ENCODE results near the gene PDSS1. TPM values are rescaled to one million over a fixed set of nuclear protein-coding genes. Genes with fewer than 3 reads are reported as not detected.

The PDSS1 gene
- polyA plus RNA-seq, 1 of the 3 experiments (the other 2 are of a cell fraction): 14.9 TPM

DNA sequence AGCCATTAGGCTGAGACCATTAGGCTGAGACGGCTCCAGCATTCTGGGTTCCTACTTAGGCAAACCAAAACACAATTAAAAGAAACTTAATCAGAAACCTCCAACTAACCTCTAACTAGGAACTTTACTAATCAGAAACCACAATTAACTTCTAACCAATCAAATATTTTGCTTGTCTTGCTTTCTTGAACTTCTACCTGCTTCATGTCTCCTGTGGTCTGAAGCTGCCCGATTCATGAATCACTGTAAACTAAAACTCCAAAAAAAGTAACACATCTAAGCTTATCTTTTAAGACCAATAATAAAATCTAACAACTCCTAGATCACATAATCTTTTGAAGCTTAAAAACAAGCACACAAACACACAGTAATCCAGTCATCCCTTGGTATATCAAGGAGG, 76.1 kb downstream of the PDSS1 start:
- H3F3A ChIP-seq (replicated peaks; ENCODE audit: insufficient read depth): no peaks in the 10 kb centered on the region

GRCh38 chr10:26776258-26776657, 78.8 kb downstream of the PDSS1 start:
- H3K27me3 ChIP-seq (ENCODE audit: insufficient read depth): no peaks in the 10 kb centered on the region
- H2AFZ ChIP-seq (ENCODE audit: low read depth): no peak overlapping the region
- TF ChIP-seq, protein P1, sequence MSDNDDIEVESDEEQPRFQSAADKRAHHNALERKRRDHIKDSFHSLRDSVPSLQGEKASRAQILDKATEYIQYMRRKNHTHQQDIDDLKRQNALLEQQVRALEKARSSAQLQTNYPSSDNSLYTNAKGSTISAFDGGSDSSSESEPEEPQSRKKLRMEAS (IDR thresholded peaks at IDR 0.05; ENCODE audit: low read depth): no peak
- TF ChIP-seq, protein P2, sequence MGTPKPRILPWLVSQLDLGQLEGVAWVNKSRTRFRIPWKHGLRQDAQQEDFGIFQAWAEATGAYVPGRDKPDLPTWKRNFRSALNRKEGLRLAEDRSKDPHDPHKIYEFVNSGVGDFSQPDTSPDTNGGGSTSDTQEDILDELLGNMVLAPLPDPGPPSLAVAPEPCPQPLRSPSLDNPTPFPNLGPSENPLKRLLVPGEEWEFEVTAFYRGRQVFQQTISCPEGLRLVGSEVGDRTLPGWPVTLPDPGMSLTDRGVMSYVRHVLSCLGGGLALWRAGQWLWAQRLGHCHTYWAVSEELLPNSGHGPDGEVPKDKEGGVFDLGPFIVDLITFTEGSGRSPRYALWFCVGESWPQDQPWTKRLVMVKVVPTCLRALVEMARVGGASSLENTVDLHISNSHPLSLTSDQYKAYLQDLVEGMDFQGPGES (IDR thresholded peaks at IDR 0.05; ENCODE audit: low read depth, low read length): no peak
- no peak for TF ChIP-seq MEF2A (IDR thresholded peaks at IDR 0.05; ENCODE audit: borderline replicate concordance, low read depth)
- no peak overlapping the region for H3K4me3 ChIP-seq (ENCODE audit: low read depth in 2 of 2, low read length in 1 of 2)
- no peaks in the 10 kb centered on the region for H3K36me3 ChIP-seq (replicated peaks in 1 of 2; ENCODE audit: control insufficient read depth in 1 of 2, insufficient read depth in 2 of 2, low read length in 1 of 2)
- H3K9ac ChIP-seq: no peak overlapping the region
- H3K79me2 ChIP-seq (ENCODE audit: insufficient read depth): peaks cover 90% of the 10 kb centered on the region
- no peaks in the 10 kb centered on the region for H3K9me3 ChIP-seq
- H4K20me1 ChIP-seq (ENCODE audit: insufficient read depth): peaks cover 32% of the 10 kb centered on the region
- no peak overlapping the region for H3K4me2 ChIP-seq
- 93% methylated on average over 1 of the region's 1 CpG for WGBS (ENCODE audit: low lambda C conversion rate)
- ChIA-PET CTCF (interaction anchor here (1.5 kb wide), 1 partner anchor 21 kb away, joined by 3 read pairs; no protein-coding TSS in a partner anchor), POLR2A (no interaction called here)
- peaks cover 0 to 7% of the 10 kb centered on the region in 2 experiments; a peak in 1 of 4 replicates for H3K4me1 ChIP-seq (ENCODE audit: control insufficient read depth in 1 of 2, insufficient read depth in 2 of 2, low read depth in 1 of 2, low read length in 1 of 2)
- H3K27ac ChIP-seq (ENCODE audit: low read depth in 2 of 2, low read length in 1 of 2): no peak overlapping the region
- H3K9me2 ChIP-seq: no peaks in the 10 kb centered on the region
- peaks cover 5% of the 10 kb centered on the region for H3F3A ChIP-seq (replicated peaks; ENCODE audit: insufficient read depth)
- DNase-seq: no peak

More for the DNA sequence above, 76.1 kb downstream of the PDSS1 start:
- ChIA-PET POLR2A (no interaction called here), CTCF (interaction anchor here (1.5 to 2.9 kb wide), 2 partner anchors 47 to 108 kb away, joined by 3 to 12 read pairs; no protein-coding TSS in a partner anchor)
- no peak overlapping the region for H3K4me3 ChIP-seq (ENCODE audit: low read depth in 2 of 2, low read length in 1 of 2)
- peaks cover 3 to 4% of the 10 kb centered on the region in 2 experiments for H3K36me3 ChIP-seq (replicated peaks in 1 of 2; ENCODE audit: control insufficient read depth in 1 of 2, insufficient read depth in 2 of 2, low read length in 1 of 2)
- H3K9me3 ChIP-seq: no peaks in the 10 kb centered on the region
- no peaks in the 10 kb centered on the region for H3K9me2 ChIP-seq
- peaks cover 85% of the 10 kb centered on the region for H3K79me2 ChIP-seq (ENCODE audit: insufficient read depth)
- H3K27me3 ChIP-seq (ENCODE audit: insufficient read depth): no peaks in the 10 kb centered on the region
- no peak for DNase-seq
- 92% methylated on average over 2 of the region's 2 CpGs for WGBS (ENCODE audit: low lambda C conversion rate)
- no peak overlapping the region for H2AFZ ChIP-seq (ENCODE audit: low read depth)
- H4K20me1 ChIP-seq (ENCODE audit: insufficient read depth): peaks cover 22% of the 10 kb centered on the region
- no peaks in the 10 kb centered on the region for H3K4me1 ChIP-seq (ENCODE audit: control insufficient read depth in 1 of 2, insufficient read depth in 2 of 2, low read depth in 1 of 2, low read length in 1 of 2)
- TF ChIP-seq PBX3 (IDR thresholded peaks at IDR 0.05) (no peak), EP300 (IDR thresholded peaks at IDR 0.05; ENCODE audit: borderline replicate concordance in 1 of 2, low read depth in 1 of 2, low read length in 1 of 2) (no peak), ZBTB33 (IDR thresholded peaks at IDR 0.05; ENCODE audit: borderline replicate concordance, low read depth) (no peak), TEAD4 (IDR thresholded peaks at IDR 0.05; ENCODE audit: borderline replicate concordance, insufficient read depth) (no peak), USF1 (IDR thresholded peaks at IDR 0.05; ENCODE audit: borderline replicate concordance, low read depth) (no peak)
- no peak overlapping the region for H3K4me2 ChIP-seq
- H3K27ac ChIP-seq (ENCODE audit: low read depth in 2 of 2, low read length in 1 of 2): no peak overlapping the region
- H3K9ac ChIP-seq: no peak overlapping the region

Measured in SK-N-SH (cell line).